ENCODE data around the gene RAB17. TPM values are rescaled to one million over a fixed set of nuclear protein-coding genes. Genes with fewer than 3 reads are reported as not detected.

RAB17 gene
- total RNA-seq, 1 donor from 2014 or later: 60.1 TPM

DNA sequence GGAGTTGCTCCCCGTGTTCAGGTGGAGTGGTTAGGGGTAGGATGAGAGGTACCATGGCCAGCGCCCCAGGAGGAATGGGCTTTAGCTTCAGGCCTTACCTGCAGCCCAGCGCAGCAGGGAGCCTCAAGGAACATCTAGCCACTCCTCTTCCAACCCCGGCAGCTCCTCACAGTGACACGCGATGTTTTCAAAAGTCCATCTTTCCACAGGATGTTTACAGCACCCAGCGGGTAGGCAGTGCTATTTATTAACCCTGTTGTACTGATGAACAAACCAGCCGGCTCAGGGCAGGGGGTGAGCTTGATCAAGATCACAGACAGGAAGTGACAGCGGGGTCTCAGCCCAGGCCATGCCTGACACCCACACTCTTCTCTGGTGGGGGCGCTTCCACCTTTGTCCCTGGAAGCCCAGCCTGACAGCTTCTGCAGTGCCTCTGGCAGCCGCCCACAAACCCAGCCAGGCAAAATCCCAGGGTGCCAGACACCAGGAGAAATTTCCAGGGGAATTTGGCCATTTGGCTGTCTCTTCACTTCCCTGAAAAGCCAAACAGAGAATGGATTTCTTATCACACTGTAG lies 42.6 kb downstream of the RAB17 start:
- H3K36me3 ChIP-seq: peaks cover 67% of the 10 kb centered on the region
- H3K27ac ChIP-seq: peak overlapping the region; percentile 18
- DNase-seq (no peak), ATAC-seq (peak in 1 of 2 donors; percentile 37)
- H3K4me3 ChIP-seq: no peak overlapping the region
- no peaks in the 10 kb centered on the region for H3K9me3 ChIP-seq
- no peaks in the 10 kb centered on the region for H3K27me3 ChIP-seq (ENCODE audit: low read depth)
- TF ChIP-seq, protein P1, sequence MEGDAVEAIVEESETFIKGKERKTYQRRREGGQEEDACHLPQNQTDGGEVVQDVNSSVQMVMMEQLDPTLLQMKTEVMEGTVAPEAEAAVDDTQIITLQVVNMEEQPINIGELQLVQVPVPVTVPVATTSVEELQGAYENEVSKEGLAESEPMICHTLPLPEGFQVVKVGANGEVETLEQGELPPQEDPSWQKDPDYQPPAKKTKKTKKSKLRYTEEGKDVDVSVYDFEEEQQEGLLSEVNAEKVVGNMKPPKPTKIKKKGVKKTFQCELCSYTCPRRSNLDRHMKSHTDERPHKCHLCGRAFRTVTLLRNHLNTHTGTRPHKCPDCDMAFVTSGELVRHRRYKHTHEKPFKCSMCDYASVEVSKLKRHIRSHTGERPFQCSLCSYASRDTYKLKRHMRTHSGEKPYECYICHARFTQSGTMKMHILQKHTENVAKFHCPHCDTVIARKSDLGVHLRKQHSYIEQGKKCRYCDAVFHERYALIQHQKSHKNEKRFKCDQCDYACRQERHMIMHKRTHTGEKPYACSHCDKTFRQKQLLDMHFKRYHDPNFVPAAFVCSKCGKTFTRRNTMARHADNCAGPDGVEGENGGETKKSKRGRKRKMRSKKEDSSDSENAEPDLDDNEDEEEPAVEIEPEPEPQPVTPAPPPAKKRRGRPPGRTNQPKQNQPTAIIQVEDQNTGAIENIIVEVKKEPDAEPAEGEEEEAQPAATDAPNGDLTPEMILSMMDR (IDR thresholded peaks at IDR 0.05): no peak
- H3K4me1 ChIP-seq: peaks cover 11% of the 10 kb centered on the region
- intact Hi-C loops (cut with DNase I): no loop called here

DNA sequence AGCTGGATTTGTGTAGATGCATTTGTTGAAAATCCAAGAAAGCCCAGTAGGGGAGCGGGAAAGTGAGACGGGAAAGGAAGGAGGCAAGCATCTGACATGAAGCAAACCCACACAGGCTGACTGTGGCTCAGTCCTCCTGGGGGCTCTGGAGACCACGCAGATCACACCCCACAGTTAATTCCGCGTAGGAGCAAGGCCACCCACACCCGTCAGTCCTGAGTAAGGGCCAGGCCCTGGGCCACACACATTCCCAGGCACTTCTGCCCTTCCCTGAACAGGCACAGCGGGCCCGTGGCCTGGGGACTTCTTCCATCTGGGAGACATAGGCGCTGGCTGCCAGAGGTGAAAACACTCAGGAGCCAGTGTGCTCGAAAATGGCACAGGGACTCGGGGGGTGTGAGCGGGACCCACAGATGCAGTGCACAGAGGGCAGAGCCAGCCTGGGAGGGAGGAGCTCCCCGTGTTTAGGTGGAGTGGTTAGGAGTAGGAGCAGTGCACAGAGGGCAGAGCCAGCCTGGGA lies 43.6 kb downstream of the RAB17 start:
- DNase-seq: no peak
- intact Hi-C loops (cut with DNase I): no loop called here
- H3K36me3 ChIP-seq: peaks cover 61% of the 10 kb centered on the region
- peak; percentile 48 to 64 for ATAC-seq
- H3K9me3 ChIP-seq: no peaks in the 10 kb centered on the region
- H3K4me1 ChIP-seq: peaks cover 11% of the 10 kb centered on the region
- no peaks in the 10 kb centered on the region for H3K27me3 ChIP-seq (ENCODE audit: low read depth)
- H3K4me3 ChIP-seq: no peak overlapping the region
- H3K27ac ChIP-seq: no peak overlapping the region
- TF ChIP-seq, protein P1 (IDR thresholded peaks at IDR 0.05): no peak

DNA sequence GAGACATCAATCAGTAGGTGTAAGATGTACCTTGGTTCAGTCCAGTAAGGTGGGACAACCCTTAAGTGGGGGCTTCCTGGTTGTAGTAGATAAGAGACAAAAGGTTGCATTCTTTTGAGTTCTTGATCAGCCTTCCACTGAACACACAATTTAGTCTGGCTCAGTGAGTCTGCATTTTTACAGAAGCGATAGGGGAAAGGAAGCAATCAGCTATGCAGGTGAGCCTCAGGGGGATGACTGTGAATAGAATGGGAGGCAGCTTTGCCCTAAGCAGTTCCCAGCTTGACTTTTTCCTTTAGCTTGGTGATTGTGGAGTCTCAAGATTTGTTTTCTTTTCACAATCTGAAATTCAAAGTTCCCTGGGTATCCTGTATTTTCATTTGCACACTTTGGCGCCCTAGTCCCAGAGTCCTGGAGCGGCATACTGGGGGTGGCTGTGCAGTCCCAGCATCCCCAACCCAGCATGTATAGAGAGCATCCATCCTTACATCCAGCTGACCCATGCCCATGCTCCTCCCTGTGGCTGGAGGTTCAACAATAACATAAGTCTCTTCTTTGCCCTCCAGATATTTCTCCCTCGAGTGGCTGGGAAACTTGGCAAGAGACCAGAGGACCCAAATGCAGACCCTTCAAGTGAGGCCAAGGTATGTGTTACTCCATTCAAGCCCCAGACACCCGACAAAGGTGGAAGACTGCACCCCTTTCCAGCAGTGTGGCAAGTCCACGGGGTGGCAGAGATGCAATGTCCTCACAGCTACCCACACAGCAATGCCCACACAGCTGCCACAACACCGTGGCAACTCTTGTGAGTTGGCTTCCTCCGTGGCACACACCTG lies 44.3 kb downstream of the RAB17 start:
- Histone ChIP-seq H3K36me3 (peaks cover 61% of the 10 kb centered on the region), H3K9me3 (no peaks in the 10 kb centered on the region), H3K4me1 (peaks cover 13% of the 10 kb centered on the region), H3K4me3 (no peak overlapping the region), H3K27ac (no peak overlapping the region), H3K27me3 (ENCODE audit: low read depth) (no peaks in the 10 kb centered on the region)
- DNase-seq (no peak), ATAC-seq (peak; percentile 25 to 34)
- TF ChIP-seq, protein P1 (IDR thresholded peaks at IDR 0.05): no peak
- intact Hi-C loops (cut with DNase I): no loop called here

DNA sequence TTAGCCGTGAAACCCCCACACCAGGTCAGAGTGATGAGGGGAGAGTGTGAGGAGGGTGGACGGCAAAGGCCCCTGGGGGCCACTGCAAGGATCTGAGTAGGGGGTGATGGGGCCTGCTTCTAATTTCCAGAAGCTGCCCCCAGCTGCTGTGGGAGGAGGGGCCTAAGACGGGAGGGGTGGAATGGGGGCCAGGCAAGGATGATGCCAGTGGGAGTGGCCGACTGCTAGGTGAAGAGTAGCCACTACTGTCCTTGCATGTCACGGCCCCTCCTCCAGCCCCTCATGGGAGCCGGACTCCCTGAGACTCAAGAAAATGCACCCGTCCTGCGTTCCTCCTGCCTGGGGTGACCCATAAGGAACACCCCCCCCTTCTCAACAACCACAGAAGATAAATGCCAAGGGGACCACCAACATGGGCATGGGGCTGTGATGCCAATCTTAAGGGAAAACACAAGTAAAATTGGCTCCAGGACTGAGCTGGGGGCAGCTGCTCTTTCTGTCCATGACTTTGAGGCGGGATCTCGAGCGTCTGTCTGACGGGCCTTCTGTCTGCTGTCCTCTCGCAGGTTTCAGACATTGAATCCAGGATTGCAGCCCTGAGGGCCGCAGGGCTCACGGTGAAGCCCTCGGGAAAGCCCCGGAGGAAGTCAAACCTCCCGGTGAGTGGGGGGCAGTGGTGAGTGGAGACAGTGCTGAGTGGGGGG lies 48.4 kb downstream of the RAB17 start:
- Histone ChIP-seq H3K4me3 (no peak overlapping the region), H3K4me1 (peaks cover 21% of the 10 kb centered on the region), H3K36me3 (peaks cover 58% of the 10 kb centered on the region), H3K9me3 (no peaks in the 10 kb centered on the region), H3K27me3 (ENCODE audit: low read depth) (no peaks in the 10 kb centered on the region), H3K27ac (no peak overlapping the region)
- ATAC-seq (peak; percentile 18 to 20), DNase-seq (no peak)
- TF ChIP-seq, protein P1 (IDR thresholded peaks at IDR 0.05): no peak
- intact Hi-C loops (cut with DNase I): no loop called here

DNA sequence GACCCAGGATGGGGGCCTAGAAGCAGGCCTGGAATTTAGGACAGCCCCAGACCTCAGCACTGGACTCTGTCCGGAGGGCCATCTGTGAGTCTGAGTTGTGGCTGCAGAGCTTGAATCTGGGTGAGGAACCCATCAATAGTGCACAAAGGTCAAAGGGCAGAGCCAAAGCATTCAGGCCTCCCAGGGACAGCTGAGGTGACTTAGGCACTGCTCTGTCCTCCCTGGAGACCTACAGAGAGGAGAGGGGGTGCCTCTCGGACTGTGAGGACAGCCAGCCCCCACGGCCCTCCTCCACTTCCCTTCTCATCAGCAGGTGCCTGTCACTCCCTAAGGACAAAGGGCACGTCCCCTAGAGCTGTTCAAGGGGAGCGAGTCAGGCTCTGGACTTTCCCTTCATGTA lies 49.3 kb downstream of the RAB17 start:
- TF ChIP-seq, protein P1 (IDR thresholded peaks at IDR 0.05): no peak
- H3K36me3 ChIP-seq: peaks cover 50% of the 10 kb centered on the region
- intact Hi-C loops (cut with DNase I): no loop called here
- peak overlapping the region; percentile 36 for H3K27ac ChIP-seq
- H3K27me3 ChIP-seq (ENCODE audit: low read depth): no peaks in the 10 kb centered on the region
- no peak overlapping the region for H3K4me3 ChIP-seq
- DNase-seq: no peak
- H3K9me3 ChIP-seq: no peaks in the 10 kb centered on the region
- peaks cover 21% of the 10 kb centered on the region for H3K4me1 ChIP-seq
- no peak for ATAC-seq

Data from lower lobe of right lung (tissue), 2 donors.